ENCODE results near the gene P3H3.

DNA sequence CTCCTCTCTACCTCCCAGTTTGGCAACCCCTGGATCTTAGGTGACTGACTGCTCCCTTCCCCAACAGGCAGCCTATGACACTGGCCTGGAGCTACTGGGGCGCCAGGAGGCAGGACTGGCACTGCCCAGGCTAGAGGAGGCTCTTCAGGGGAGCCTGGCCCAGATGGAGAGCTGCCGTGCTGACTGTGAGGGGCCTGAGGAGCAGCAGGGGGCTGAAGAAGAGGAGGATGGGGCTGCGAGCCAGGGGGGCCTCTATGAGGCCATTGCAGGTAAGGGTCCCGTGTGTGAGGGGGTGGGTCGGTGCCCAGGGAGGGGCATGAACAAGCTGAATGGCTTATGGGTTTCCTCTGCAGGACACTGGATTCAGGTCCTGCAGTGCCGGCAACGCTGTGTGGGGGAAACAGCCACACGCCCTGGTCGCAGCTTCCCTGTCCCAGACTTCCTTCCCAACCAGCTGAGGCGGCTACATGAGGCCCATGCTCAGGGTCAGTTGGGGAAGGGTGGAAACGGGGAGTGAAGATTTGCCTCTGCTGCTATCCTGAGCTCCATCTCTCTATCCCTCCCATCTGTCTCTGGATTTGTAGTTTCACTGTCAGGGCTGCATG is 2.2 kb downstream of the P3H3 start:
- TF ChIP-seq, protein P1, sequence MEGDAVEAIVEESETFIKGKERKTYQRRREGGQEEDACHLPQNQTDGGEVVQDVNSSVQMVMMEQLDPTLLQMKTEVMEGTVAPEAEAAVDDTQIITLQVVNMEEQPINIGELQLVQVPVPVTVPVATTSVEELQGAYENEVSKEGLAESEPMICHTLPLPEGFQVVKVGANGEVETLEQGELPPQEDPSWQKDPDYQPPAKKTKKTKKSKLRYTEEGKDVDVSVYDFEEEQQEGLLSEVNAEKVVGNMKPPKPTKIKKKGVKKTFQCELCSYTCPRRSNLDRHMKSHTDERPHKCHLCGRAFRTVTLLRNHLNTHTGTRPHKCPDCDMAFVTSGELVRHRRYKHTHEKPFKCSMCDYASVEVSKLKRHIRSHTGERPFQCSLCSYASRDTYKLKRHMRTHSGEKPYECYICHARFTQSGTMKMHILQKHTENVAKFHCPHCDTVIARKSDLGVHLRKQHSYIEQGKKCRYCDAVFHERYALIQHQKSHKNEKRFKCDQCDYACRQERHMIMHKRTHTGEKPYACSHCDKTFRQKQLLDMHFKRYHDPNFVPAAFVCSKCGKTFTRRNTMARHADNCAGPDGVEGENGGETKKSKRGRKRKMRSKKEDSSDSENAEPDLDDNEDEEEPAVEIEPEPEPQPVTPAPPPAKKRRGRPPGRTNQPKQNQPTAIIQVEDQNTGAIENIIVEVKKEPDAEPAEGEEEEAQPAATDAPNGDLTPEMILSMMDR (IDR thresholded peaks at IDR 0.05 in 8 of 11, conservative IDR thresholded peaks at IDR 0.05 in 3 of 11), result no peak
- no peak for TF ChIP-seq POLR2A (IDR thresholded peaks at IDR 0.05)
